ENCODE measurements around the gene CD80.

Gene CD80

GRCh38 chr3:119543147-119543546 is 16.3 kb downstream of the CD80 start:
- TF ChIP-seq ISL1 (CRISPR knock-in tag; IDR thresholded peaks at IDR 0.05) (no peak), CREB5 (CRISPR knock-in tag; IDR thresholded peaks at IDR 0.05; ENCODE audit: low read depth) (no peak), ZFP30 (CRISPR knock-in tag; IDR thresholded peaks at IDR 0.05) (no peak), SNAI2 (CRISPR knock-in tag; IDR thresholded peaks at IDR 0.05) (no peak), TOX (CRISPR knock-in tag; IDR thresholded peaks at IDR 0.05; ENCODE audit: borderline replicate concordance) (no peak), POU6F1 (CRISPR knock-in tag; IDR thresholded peaks at IDR 0.05; ENCODE audit: borderline replicate concordance, low read depth) (no peak), ZC3H10 (CRISPR knock-in tag; IDR thresholded peaks at IDR 0.05) (no peak), CSRNP3 (CRISPR knock-in tag; IDR thresholded peaks at IDR 0.05) (no peak), ZNF565 (CRISPR knock-in tag; conservative IDR thresholded peaks at IDR 0.05; ENCODE audit: low read depth) (no peak), BACH2 (CRISPR knock-in tag; IDR thresholded peaks at IDR 0.05; ENCODE audit: borderline replicate concordance) (no peak)
- ATAC-seq: no peak

- no peak for TF ChIP-seq CREB5 (CRISPR knock-in tag; IDR thresholded peaks at IDR 0.05; ENCODE audit: low read depth)
- TF ChIP-seq ISL1 (CRISPR knock-in tag; IDR thresholded peaks at IDR 0.05): no peak
- TF ChIP-seq SNAI2 (CRISPR knock-in tag; IDR thresholded peaks at IDR 0.05): no peak
- no peak for TF ChIP-seq CSRNP3 (CRISPR knock-in tag; IDR thresholded peaks at IDR 0.05)
- TF ChIP-seq ZC3H10 (CRISPR knock-in tag; IDR thresholded peaks at IDR 0.05): no peak
- no peak for TF ChIP-seq ESRRG (CRISPR knock-in tag; IDR thresholded peaks at IDR 0.05)
- no peak for TF ChIP-seq PPARA (CRISPR knock-in tag; IDR thresholded peaks at IDR 0.05; ENCODE audit: borderline replicate concordance)
- TF ChIP-seq TSHZ2 (CRISPR knock-in tag; IDR thresholded peaks at IDR 0.05): no peak
- no peak for TF ChIP-seq TCF4 (CRISPR knock-in tag; IDR thresholded peaks at IDR 0.05; ENCODE audit: borderline replicate concordance)
- no peak for TF ChIP-seq POU6F1 (CRISPR knock-in tag; IDR thresholded peaks at IDR 0.05; ENCODE audit: borderline replicate concordance, low read depth)
- TF ChIP-seq ZFP3 (CRISPR knock-in tag; IDR thresholded peaks at IDR 0.05): no peak
- no peak for TF ChIP-seq OSR1 (CRISPR knock-in tag; IDR thresholded peaks at IDR 0.05)
- TF ChIP-seq RARB (CRISPR knock-in tag; IDR thresholded peaks at IDR 0.05): no peak
- TF ChIP-seq ZNF70 (CRISPR knock-in tag; IDR thresholded peaks at IDR 0.05): no peak
- no peak for TF ChIP-seq ZNF565 (CRISPR knock-in tag; conservative IDR thresholded peaks at IDR 0.05; ENCODE audit: low read depth)
- no peak for TF ChIP-seq ZFP30 (CRISPR knock-in tag; IDR thresholded peaks at IDR 0.05)
- no peak for TF ChIP-seq CSDC2 (CRISPR knock-in tag; IDR thresholded peaks at IDR 0.05)
- TF ChIP-seq TOX (CRISPR knock-in tag; IDR thresholded peaks at IDR 0.05; ENCODE audit: borderline replicate concordance): no peak
- TF ChIP-seq PATZ1 (CRISPR knock-in tag; IDR thresholded peaks at IDR 0.05; ENCODE audit: borderline replicate concordance): no peak
- no peak for ATAC-seq
Measured at GRCh38 chr3:119542168-119542767, 17.1 kb downstream of the CD80 start.
